Measurements from ENCODE around the gene THBD.

DNA sequence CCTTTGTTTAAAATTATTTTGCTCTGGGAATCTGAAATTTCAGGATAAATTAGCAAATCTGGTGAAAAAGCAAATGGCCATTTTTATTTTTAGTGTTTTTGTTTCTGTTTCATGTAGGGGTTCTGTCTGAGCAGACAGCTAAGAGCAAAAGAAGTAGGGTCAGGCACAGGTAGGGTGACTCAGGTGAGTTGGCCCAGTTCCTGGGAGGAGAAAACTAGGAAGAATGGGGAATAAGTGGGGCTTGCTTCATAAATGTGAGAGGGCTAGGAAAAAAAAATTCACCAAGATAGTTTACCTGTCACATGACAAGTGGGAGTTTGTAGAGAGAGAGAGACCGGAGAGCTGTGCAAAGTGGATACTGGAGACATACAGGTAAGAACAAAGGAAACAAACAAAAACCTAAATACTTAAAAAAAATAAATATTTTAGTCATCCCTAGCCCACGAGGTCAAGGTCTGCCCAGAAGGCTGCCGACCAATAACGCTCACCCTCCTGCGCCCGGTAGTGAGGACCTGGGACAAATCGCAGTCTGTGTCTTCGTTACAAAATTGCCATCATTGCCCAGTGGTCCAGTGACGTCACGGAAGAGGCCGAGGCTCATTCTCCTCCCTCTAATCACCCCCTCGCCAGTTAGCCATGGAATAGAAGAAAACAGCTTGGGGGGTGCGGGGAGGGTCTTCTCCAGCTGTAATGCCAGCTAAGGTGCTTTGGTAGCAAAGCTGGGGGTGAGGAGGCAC is 2.3 kb downstream of the THBD start:
- TF ChIP-seq, protein P1, sequence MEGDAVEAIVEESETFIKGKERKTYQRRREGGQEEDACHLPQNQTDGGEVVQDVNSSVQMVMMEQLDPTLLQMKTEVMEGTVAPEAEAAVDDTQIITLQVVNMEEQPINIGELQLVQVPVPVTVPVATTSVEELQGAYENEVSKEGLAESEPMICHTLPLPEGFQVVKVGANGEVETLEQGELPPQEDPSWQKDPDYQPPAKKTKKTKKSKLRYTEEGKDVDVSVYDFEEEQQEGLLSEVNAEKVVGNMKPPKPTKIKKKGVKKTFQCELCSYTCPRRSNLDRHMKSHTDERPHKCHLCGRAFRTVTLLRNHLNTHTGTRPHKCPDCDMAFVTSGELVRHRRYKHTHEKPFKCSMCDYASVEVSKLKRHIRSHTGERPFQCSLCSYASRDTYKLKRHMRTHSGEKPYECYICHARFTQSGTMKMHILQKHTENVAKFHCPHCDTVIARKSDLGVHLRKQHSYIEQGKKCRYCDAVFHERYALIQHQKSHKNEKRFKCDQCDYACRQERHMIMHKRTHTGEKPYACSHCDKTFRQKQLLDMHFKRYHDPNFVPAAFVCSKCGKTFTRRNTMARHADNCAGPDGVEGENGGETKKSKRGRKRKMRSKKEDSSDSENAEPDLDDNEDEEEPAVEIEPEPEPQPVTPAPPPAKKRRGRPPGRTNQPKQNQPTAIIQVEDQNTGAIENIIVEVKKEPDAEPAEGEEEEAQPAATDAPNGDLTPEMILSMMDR (IDR thresholded peaks at IDR 0.05; ENCODE audit: low read length): no peak
- no peak for TF ChIP-seq EZH2 (optimal IDR thresholded peaks at IDR 0.05; ENCODE audit: low read depth, low read length)
- no peak for TF ChIP-seq EZH2phosphoT487 (IDR thresholded peaks at IDR 0.05; ENCODE audit: low read length)
